ACHN (cell line): ENCODE data around the gene LILRB3.
"Not testable (repeated sequence)": the region's sequence is repeated elsewhere in the genome, so short reads cannot be mapped to it uniquely, and the experiment has no call there.

ENCODE experiments used
- DNase-seq: peaks from one replicate; pipeline ENCODE4 v3.0.0-alpha.2; 2015
- in situ Hi-C: cut with HindIII; loops from 2 replicates; pipeline ENCODE4 v1.10.0; 2017; ENCODE audit warnings: low sequenced_read_pairs, low pct_ligation_motif_present, low pct_unique_long_range_greater_than_20kb

Gene LILRB3

GRCh38 chr19:54179921-54180461, 42.8 kb downstream of the LILRB3 start:
- DNase-seq = no peak
- in situ Hi-C loops = no loop called here

GRCh38 chr19:54179262-54179852, 43.5 kb downstream of the LILRB3 start:
- no peak for DNase-seq
- in situ Hi-C loops = no loop called here

GRCh38 chr19:54178581-54179261, 44.1 kb downstream of the LILRB3 start:
- DNase-seq = peak; percentile 20
- in situ Hi-C loops = no loop called here

DNA sequence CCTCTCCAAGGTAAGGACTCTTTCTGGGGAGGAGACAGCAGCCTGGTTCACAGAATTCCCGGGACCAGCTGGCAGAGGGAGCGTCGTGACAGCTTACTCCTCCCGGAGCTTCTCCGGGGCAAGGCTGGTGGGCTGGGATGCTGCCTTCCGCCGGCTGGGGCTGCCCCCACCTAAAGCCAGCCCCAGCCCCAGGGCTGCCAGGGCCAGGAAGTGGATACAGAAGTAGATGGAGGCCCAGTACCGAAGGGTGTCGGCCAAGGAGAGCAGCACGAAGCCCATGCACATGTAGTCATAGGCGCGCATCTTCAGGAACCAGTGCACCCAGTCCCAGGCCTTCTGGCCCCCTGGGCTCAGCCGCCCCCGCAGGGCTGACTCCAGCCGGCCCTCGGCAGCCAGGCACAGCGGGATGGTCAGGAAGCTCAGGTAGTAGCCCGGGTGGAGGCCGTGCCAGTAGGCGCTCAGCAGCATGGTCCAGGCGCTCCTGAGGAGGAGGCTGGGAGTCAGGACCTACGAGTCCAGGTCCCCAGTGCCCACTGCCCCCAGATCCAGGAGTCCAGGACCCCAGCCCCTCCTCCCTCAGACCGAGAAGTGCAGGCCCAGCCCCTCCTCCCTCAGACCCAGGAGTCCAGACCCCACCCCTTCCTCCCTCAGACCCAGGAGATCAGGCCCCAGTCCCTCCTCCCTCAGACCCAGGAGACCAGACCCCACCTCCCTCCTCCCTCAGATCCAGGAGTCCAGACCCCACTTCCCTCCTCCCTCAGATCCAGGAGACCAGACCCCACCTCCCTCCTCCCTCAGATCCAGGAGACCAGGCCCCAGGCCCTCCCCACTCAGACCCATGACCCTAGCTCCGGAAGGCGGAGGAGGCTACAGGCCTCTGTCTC, 48.6 kb downstream of the LILRB3 start:
- no peak for DNase-seq
- in situ Hi-C loops = no loop called here

DNA sequence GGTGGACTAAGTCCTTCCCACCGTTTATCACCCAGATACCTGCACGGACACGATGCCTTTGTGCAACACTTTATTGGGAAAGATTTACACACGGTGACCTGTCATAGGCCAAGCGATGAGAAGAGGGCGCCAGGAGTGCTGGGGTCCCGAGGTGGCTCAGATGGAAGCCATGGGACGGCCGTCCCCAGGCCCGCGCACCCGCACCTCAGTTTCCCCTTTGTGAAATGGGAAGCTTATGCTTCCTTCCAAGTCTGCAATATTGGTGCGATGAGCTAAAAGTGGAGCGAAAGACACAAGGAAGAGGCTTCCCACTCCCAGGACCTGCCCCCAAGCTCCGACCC, 49.5 kb downstream of the LILRB3 start:
- DNase-seq = no peak
- in situ Hi-C loops = no loop called here

GRCh38 chr19:54172471-54173358, 50.1 kb downstream of the LILRB3 start, which contains the start of gene TMC4:
TMC4 (minus strand) TSS chr19:54173160; CDS start chr19:54173117, 43 bp downstream.
- in situ Hi-C loops = no loop called here
- no peak for DNase-seq

- in situ Hi-C loops, DNase-seq: not testable (repeated sequence)
Observed at GRCh38 chr19:54171736-54172431, 50.9 kb downstream of the LILRB3 start.

DNA sequence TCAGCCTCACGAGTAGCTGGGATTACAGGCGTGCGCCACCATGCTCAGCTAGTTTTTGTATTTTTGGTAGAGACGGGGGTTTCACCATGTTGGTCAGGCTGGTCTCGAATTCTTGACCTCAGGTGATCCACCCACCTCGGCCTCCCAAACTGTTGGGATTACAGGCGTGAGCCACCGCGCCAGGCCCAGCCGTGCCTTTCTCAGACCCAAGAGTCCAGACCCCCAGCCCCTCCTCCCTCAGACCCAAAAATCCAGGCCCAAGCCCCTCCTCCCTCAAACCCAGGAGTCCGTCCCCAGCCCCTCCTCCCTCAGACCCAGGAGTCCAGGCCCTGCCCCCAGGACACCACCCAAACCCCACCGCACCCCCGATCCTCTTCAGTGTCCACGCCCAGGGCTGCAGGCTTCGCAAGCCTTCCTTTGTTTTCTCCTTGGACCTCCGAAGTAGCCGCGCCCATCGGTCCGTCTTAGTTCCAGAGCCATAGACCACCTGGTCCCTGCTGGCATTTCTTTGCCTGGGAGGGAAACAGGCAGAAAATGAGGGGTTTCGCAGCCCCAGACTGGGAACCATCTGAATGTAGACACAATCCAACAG, 53.6 kb downstream of the LILRB3 start:
- in situ Hi-C loops = no loop called here
- no peak for DNase-seq

DNA sequence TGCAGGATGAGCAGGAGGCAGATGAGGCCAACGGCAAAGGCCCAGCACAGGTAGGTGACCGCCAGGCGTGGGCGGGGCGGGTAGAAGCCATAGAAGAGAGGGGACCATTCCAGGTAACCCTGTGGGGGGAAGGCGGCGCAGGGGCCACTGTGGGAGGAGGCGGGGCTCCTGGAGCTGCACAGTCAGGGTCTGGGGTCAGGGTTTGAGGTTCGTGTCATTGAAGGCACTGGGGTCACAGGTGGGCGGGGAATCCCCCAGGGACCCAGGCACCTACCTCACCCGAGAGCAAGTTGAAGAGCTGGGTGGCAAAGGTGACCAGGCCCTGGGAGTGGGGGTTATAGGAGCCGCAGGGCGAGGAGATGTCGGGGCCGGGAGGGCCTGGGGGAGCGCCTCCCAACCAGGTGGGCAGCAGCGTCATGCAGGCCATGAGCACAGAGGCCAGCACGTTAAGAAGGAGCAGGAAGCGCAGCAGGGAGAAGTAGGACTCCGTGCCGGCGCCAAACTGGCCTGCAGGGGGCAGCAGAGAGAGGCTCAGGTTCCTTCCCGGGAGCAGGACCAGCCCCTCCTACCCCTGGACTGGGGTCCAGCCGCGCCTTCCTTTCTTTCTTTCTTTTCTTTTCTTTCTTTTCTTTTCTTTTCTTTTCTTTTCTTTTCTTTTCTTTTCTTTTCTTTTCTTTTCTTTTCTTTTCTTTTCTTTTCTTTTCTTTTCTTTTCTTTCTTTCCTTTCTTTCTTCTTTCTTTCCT, 54.5 kb downstream of the LILRB3 start:
- in situ Hi-C loops = no loop called here
- DNase-seq = peak; percentile 83
